K562 (cell line): Measurements from ENCODE around the gene PCSK5. TPM values are rescaled to one million over a fixed set of nuclear protein-coding genes. Genes with fewer than 3 reads are reported as not detected.

Experiments
- ATAC-seq: fragments of 200-7000 bp; cut with Tn5 transposase; 3 replicates; pipeline ENCODE4 v1.9.1; 2020; ENCODE audit warnings: moderate library complexity
- BruUV-seq: library from RNA; stranded (reverse); fragments of 400-500 nt; replicated peaks from 2 replicates; lab custom pipeline; 2021; lab: Mats Ljungman, UMichigan
- CTCF ChIA-PET: fragments of 300-600 bp; formaldehyde crosslinking; extraction: SDS; loops from one replicate; lab custom pipeline; 2021; ENCODE audit warnings: low intra/inter-chr PET ratio; lab: Yijun Ruan, JAX
- POLR2A ChIA-PET: fragments of 300-600, 350-650 bp; sonication (Branson Sonifier 250); formaldehyde crosslinking; extraction: SDS; loops from one replicate; lab custom pipeline; 2021; ENCODE audit warnings: antibody characterized with exemption, inconsistent platforms; lab: Yijun Ruan, JAX
- DNase-seq, 4 experiments: peaks; one replicate each; pipeline versions ENCODE4 v3.0.0 to v3.0.0-alpha.2; 2011 to 2018; ENCODE audit warnings: low spot score in 3 of 4, mixed read lengths in 3 of 4; ENCODE audit errors: extremely low read depth in 1 of 4
- FAIRE-seq: peaks from 2 replicates; lab custom pipeline; 2011; peaks lifted over from hg19 to GRCh38; lab: Jason Lieb, UNC
- H2AFZ ChIP-seq: 2 replicates; pipeline ENCODE4 v1.6.0; 2011; ENCODE audit warnings: low read depth, low read length, control low read depth, inconsistent platforms
- H3K27ac ChIP-seq: fragments of 200-600 bp; 3 replicates; pipeline ENCODE4 v1.8.0; 2011; ENCODE audit warnings: low read depth, mild to moderate bottlenecking, control low read depth, inconsistent platforms, low read length, moderate library complexity, mixed read lengths; ENCODE audit errors: extremely low read depth
- H3K27me3 ChIP-seq, 2 experiments: fragments of 300-600 bp in 1 of 2; 2 replicates in 1 of 2; 3 replicates in 1 of 2; pipeline versions ENCODE4 v1.6.0 to v1.8.0; 2011; ENCODE audit warnings: inconsistent platforms in 2 of 2, low read length in 2 of 2, mild to moderate bottlenecking in 1 of 2, mixed read lengths in 1 of 2, moderate library complexity in 1 of 2; ENCODE audit not compliant: control insufficient read depth in 2 of 2, insufficient read depth in 2 of 2
- H3K36me3 ChIP-seq: fragments of 300-600 bp; 3 replicates; pipeline ENCODE4 v1.8.0; 2011; ENCODE audit warnings: mild to moderate bottlenecking, low read length, inconsistent platforms; ENCODE audit not compliant: control insufficient read depth, insufficient read depth
- H3K4me1 ChIP-seq, 2 experiments: fragments of 200-600 bp in 1 of 2; replicated peaks in 1 of 2; 2 replicates in 1 of 2; 3 replicates in 1 of 2; pipeline versions ENCODE4 v1.5.1 to v1.8.0; 2011; ENCODE audit warnings: inconsistent platforms in 2 of 2, low read length in 2 of 2, mild to moderate bottlenecking in 1 of 2, mixed read lengths in 1 of 2, moderate library complexity in 1 of 2; ENCODE audit not compliant: control insufficient read depth in 2 of 2, insufficient read depth in 2 of 2
- H3K4me2 ChIP-seq: 2 replicates; pipeline ENCODE4 v1.6.1; 2011; ENCODE audit warnings: low read length, control low read depth, inconsistent platforms, mixed read lengths; ENCODE audit not compliant: insufficient read depth
- H3K4me3 ChIP-seq: fragments of 200-600 bp; sonication (generic), shearing (Covaris generic); 2 replicates; pipeline ENCODE4 v1.5.1; 2016; ENCODE audit warnings: control low read depth, inconsistent platforms
- H3K79me2 ChIP-seq: fragments of 200-600 bp; 3 replicates; pipeline ENCODE4 v1.8.0; 2011; ENCODE audit warnings: low read length, inconsistent platforms; ENCODE audit not compliant: control insufficient read depth, insufficient read depth
- H3K9ac ChIP-seq, 2 experiments: 2 replicates each; pipeline versions ENCODE4 v1.6.0 to v1.6.1; 2011; ENCODE audit warnings: low read depth in 2 of 2, low read length in 2 of 2, control low read depth in 1 of 2, inconsistent platforms in 1 of 2, mild to moderate bottlenecking in 1 of 2, mixed read lengths in 1 of 2; ENCODE audit not compliant: insufficient read depth in 1 of 2
- H3K9me1 ChIP-seq: one replicate; pipeline ENCODE4 v1.6.0; 2011; ENCODE audit warnings: inconsistent platforms, mild to moderate bottlenecking, low read length, moderate library complexity; ENCODE audit not compliant: control insufficient read depth, insufficient read depth
- H3K9me3 ChIP-seq: replicated peaks from 2 replicates; pipeline ENCODE4 v1.5.1; 2011; ENCODE audit warnings: low read depth, low read length, inconsistent platforms; ENCODE audit not compliant: control insufficient read depth, insufficient read depth
- H4K20me1 ChIP-seq: replicated peaks from 2 replicates; pipeline ENCODE4 v1.6.1; 2011; ENCODE audit warnings: low read length, inconsistent platforms, mixed read lengths; ENCODE audit not compliant: control insufficient read depth, insufficient read depth
- HDAC6 ChIP-seq: IDR thresholded peaks from 2 replicates; pipeline ENCODE4 v1.6.1; 2012; ENCODE audit warnings: low read depth, mild to moderate bottlenecking, control low read depth, inconsistent platforms, low read length, moderate library complexity
- KLF13 ChIP-seq: fragments of 450-650 bp; IDR thresholded peaks from 2 replicates; pipeline ENCODE4 v1.6.1; 2016; ENCODE audit warnings: missing genetic modification characterization, low read depth, mild to moderate bottlenecking, missing compliant biosample characterization, moderate library complexity, borderline replicate concordance
- NCOA2 ChIP-seq, 2 experiments: fragments of 450-650 bp; IDR thresholded peaks; 2 replicates each; pipeline ENCODE4 v1.6.1; 2018; ENCODE audit warnings: mild to moderate bottlenecking in 2 of 2, moderate library complexity in 1 of 2; ENCODE audit not compliant: partially characterized antibody in 2 of 2
- NFRKB ChIP-seq: fragments of 450-650 bp; IDR thresholded peaks from 2 replicates; pipeline ENCODE4 v1.6.1; 2016; ENCODE audit warnings: low read depth
- TSC22D4 ChIP-seq: fragments of 450-650 bp; IDR thresholded peaks from 2 replicates; pipeline ENCODE4 v1.6.1; 2016; ENCODE audit warnings: missing genetic modification characterization, missing biosample characterization, control low read depth
- XRCC4 ChIP-seq: IDR thresholded peaks from one replicate; pipeline ENCODE4 v1.6.1; 2011; ENCODE audit not compliant: insufficient read depth, insufficient read length; ENCODE audit errors: extremely low read depth
- WGBS: fragments of 100-300 bp; shearing (Covaris generic); methylation state at CpG from one replicate; pipeline ENCODE4 v1.1.6; 2016; ENCODE audit warnings: low coverage, mixed read lengths; ENCODE audit not compliant: insufficient coverage; ENCODE audit errors: missing lambda C conversion rate; 5-methylcytosine and 5-hydroxymethylcytosine counted together
- in situ Hi-C: fragments of 300-500 bp; cut with MboI; formaldehyde crosslinking; loops from 4 replicates; pipeline ENCODE4 v1.15.0; 2018; ENCODE audit warnings: inconsistent platforms, mixed read lengths
- intact Hi-C: fragments of 100-400 bp; cut with micrococcal nuclease; formaldehyde crosslinking; loops from 2 replicates; pipeline ENCODE4 v1.14.2; 2022
- polyA plus RNA-seq, 8 experiments: library from polyadenylated mRNA; depleted of rRNA in 4 of 8; stranded (reverse) in 5 of 8; unstranded in 3 of 8; fragments of >200 nt; fragmentation: Nextera tagmentation in 2 of 8; fragmentation: Illumina TruSeq in 1 of 8; extraction: Ambion mirVana in 2 of 8; extraction: Trizol in 1 of 8; gene quantifications; 2 replicates each; pipeline versions ENCODE4 v1.2.1 to v1.2.3, GENCODE V29; 2011 to 2014; ENCODE audit warnings: inconsistent platforms in 1 of 8, missing spikeins in 1 of 8
- total RNA-seq, 7 experiments: library from RNA; depleted of rRNA in 6 of 7; stranded (reverse); fragments of >200 nt in 6 of 7; fragmentation: Illumina TruSeq in 2 of 7; extraction: Trizol in 2 of 7; gene quantifications; 2 replicates each; pipeline versions ENCODE4 v1.2.1 to v1.2.3, GENCODE V29; 2011 to 2021; ENCODE audit warnings: low replicate concordance in 1 of 7
- TF ChIP-seq, protein P1 (sequence below): fragments of 250-450 bp; sonication (Bioruptor Pico); IDR thresholded peaks from 2 replicates; pipeline ENCODE4 v1.4.0; 2020; ENCODE audit warnings: mild to moderate bottlenecking, moderate library complexity
- TF ChIP-seq, protein P2 (sequence below): fragments of 250-450 bp; sonication (Bioruptor Pico); IDR thresholded peaks from 2 replicates; pipeline ENCODE4 v1.5.0; 2022; ENCODE audit warnings: mild to moderate bottlenecking
- TF ChIP-seq, protein P3 (sequence below), 3 experiments: fragments of 200-800 bp in 1 of 3; sonication (Bioruptor generic) in 1 of 3; sonication (generic) in 1 of 3; formaldehyde crosslinking in 1 of 3; IDR thresholded peaks; 2 replicates each; pipeline versions ENCODE4 v1.6.1 to v1.8.0; 2016 to 2022; ENCODE audit warnings: mild to moderate bottlenecking in 2 of 3, missing compliant biosample characterization in 2 of 3, missing genetic modification characterization in 2 of 3, missing genetic modification reagents in 1 of 3
- TF ChIP-seq, protein P4 (sequence below): fragments of 450-650 bp; IDR thresholded peaks from 2 replicates; pipeline ENCODE4 v1.6.1; 2016

The PCSK5 gene
- total and polyA plus RNA-seq, 9 of the 15 experiments (the other 6 are each of a cell fraction or from before 2014, with no cell fraction given): not detected

DNA sequence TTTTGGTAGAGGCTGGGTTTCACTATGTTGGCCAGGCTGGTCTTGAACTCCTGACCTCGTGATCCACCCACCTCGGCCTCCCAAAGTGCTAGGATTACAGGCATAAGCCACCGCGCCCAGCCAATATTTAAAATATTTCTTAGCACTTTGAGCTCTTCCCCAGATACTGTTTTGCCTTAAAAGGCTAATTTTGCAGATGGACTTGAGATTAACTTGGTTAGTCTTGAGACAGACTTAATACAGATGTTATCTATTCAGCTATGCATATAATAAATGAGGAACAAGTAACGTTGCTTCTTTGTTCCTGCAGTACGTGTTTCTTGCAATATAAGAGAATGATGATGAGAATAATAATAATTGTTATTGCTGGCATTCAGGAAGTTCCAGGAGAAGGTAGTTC, 56.3 kb downstream of the PCSK5 start (continued):
- TF ChIP-seq HDAC6: no peak
- TF ChIP-seq, all 486 proteins: peak for 0

DNA sequence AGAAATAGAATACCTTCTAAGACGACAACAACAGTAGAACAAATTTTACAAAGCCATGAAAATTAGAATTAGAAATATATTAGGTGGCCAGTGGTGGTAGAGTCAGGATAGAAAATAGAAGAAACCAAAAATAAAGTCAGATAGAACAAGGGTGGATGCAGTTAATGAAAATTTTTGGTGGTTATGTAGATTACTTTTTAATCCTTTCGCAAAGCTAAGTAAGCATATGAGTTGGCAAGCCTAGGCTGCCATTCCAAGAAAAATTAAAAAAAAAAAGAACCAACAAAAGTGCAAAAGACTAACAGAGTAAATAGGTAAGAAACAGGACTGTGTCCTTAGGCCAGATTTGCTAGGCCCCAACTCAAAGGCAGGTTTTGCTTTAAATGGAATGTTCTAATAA, 56.8 kb downstream of the PCSK5 start:
- Histone ChIP-seq H3K4me2 (no peak overlapping the region), H3K4me3 (no peak overlapping the region), H3K9me1 (no peaks in the 10 kb centered on the region), H3K36me3 (no peaks in the 10 kb centered on the region), H3K79me2 (no peaks in the 10 kb centered on the region), H2AFZ (no peak overlapping the region), H3K4me1 (no peaks in the 10 kb centered on the region), H3K9ac (no peak overlapping the region), H3K27me3 (no peaks in the 10 kb centered on the region), H4K20me1 (no peaks in the 10 kb centered on the region), H3K9me3 (no peaks in the 10 kb centered on the region), H3K27ac (no peak overlapping the region)
- BruUV-seq: no TSS peak
- TF ChIP-seq, protein P1, sequence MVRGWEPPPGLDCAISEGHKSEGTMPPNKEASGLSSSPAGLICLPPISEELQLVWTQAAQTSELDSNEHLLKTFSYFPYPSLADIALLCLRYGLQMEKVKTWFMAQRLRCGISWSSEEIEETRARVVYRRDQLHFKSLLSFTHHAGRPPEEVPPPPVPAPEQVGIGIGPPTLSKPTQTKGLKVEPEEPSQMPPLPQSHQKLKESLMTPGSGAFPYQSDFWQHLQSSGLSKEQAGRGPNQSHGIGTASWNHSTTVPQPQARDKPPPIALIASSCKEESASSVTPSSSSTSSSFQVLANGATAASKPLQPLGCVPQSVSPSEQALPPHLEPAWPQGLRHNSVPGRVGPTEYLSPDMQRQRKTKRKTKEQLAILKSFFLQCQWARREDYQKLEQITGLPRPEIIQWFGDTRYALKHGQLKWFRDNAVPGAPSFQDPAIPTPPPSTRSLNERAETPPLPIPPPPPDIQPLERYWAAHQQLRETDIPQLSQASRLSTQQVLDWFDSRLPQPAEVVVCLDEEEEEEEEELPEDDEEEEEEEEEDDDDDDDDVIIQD: no peak
- no peak for TF ChIP-seq NFRKB
- TF ChIP-seq NCOA2 (IDR thresholded peaks at IDR 0.05; ENCODE audit: partially characterized antibody in 2 of 2): no peak
- TF ChIP-seq KLF13 (tag): no peak
- TF ChIP-seq TSC22D4 (tag): no peak
- TF ChIP-seq XRCC4: no peak
- TF ChIP-seq, protein P2, sequence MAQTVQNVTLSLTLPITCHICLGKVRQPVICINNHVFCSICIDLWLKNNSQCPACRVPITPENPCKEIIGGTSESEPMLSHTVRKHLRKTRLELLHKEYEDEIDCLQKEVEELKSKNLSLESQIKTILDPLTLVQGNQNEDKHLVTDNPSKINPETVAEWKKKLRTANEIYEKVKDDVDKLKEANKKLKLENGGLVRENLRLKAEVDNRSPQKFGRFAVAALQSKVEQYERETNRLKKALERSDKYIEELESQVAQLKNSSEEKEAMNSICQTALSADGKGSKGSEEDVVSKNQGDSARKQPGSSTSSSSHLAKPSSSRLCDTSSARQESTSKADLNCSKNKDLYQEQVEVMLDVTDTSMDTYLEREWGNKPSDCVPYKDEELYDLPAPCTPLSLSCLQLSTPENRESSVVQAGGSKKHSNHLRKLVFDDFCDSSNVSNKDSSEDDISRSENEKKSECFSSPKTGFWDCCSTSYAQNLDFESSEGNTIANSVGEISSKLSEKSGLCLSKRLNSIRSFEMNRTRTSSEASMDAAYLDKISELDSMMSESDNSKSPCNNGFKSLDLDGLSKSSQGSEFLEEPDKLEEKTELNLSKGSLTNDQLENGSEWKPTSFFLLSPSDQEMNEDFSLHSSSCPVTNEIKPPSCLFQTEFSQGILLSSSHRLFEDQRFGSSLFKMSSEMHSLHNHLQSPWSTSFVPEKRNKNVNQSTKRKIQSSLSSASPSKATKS (CRISPR knock-in tag): no peak
- TF ChIP-seq, protein P3, sequence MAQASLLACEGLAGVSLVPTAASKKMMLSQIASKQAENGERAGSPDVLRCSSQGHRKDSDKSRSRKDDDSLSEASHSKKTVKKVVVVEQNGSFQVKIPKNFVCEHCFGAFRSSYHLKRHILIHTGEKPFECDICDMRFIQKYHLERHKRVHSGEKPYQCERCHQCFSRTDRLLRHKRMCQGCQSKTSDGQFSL (CRISPR knock-in tag; IDR thresholded peaks at IDR 0.05): no peak
- TF ChIP-seq, protein P3 (tag; IDR thresholded peaks at IDR 0.05): no peak
- TF ChIP-seq, protein P4, sequence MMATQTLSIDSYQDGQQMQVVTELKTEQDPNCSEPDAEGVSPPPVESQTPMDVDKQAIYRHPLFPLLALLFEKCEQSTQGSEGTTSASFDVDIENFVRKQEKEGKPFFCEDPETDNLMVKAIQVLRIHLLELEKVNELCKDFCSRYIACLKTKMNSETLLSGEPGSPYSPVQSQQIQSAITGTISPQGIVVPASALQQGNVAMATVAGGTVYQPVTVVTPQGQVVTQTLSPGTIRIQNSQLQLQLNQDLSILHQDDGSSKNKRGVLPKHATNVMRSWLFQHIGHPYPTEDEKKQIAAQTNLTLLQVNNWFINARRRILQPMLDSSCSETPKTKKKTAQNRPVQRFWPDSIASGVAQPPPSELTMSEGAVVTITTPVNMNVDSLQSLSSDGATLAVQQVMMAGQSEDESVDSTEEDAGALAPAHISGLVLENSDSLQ: no peak
- intact Hi-C loops (no loop called here), in situ Hi-C loops (no loop called here)
- ATAC-seq: no peak
- no peak for DNase-seq
- 0% methylated on average over 2 of the region's 2 CpGs for WGBS
- ChIA-PET POLR2A (interaction anchor here (1.2 kb wide), 1 partner anchor 16 kb away, joined by 7 read pairs; no protein-coding TSS in a partner anchor), CTCF (no interaction called here)
- FAIRE-seq: no peak
